ENCODE results near the gene ZFP91.

The ZFP91 gene

DNA sequence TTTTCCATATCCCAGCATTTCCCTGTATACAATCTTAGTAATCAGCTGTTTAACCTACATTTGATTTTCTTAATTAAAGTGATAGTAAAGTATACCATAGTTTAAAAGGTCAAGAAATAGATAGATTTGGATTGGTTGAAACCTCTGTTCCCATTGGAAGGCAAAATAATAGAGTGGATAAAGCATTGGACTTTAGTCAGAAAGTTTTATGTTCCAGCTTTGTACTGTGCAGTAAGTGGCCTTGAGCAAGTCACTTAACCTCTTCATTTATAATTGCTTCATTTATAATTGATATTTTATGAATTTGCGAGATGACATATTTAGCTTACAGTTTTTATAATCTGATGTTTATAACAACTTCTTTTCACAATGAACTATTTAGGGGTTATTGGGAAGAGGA is 3.6 kb downstream of the ZFP91 start:
- no peak for DNase-seq

DNA sequence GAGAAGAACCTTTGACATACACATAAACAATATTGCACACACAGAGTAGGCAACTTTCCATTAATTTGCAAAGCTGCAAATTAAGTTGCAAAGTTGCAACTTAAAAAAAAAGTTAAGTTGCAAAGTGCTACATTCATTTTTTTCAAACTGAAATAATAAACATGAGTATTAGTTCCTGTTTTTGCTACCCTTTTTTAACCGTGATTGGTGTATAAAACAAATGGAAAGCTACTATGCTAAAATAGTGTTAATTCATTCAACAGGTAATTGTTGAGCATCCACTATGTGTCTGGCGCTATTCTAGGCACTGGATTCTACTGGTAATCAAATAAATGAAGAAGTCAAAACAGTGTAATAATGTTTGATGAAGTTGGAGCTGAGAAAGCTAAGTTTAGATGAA is 8.1 kb downstream of the ZFP91 start:
- DNase-seq, result no peak

DNA sequence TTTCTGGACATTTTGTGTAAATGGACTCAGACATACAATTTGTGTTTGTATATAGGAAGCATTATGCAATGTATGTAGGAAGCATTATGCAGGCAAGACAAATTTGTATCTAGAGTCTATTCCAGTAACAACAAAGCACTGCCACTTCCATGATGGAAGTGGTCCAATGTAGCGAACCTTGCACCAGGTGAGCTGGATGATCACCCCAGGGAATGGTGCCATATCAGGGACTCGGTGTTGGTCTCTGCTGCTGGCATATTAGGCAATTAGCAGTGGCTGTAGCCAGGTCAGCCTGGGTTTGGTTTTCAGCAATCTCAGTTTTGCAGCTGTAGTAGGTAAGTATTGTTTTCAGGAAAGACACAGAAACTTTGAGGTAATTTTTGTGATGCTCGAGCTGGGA is 12.8 kb downstream of the ZFP91 start:
- DNase-seq, result no peak

DNA sequence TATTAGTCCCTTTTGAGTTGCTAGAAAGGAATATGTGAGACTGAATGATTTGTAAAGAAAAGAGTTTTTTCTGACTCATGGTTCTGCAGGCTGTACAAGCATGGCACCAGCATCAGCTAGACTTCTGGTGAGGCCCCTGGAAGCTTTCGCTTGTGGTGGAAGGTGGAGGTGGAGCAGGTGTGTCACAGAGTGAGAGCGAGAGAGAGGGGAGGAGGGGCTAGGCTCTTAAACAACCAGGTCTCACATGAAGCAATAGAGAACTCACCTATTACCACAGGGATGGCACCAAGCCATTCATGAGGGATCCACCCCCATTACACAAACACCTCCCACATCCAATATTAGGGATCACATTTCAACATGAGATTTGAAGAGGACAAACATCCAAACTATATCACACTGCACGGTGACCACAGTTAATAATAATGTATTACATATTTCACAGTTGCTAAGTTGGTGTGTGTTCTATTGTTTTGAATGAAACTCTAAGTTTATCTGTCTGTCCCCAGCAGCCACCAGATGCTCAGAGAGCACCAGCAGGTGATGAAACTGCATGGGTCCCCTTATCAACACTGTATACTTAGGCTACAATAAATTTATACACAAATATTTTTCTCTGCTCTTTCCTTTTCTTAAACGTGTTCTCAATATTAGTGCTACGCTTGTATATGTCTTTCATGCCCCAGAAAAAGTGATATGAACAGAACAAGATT is 14.1 kb downstream of the ZFP91 start:
- DNase-seq, result peak in 1 of 5 experiments; percentile 27

DNA sequence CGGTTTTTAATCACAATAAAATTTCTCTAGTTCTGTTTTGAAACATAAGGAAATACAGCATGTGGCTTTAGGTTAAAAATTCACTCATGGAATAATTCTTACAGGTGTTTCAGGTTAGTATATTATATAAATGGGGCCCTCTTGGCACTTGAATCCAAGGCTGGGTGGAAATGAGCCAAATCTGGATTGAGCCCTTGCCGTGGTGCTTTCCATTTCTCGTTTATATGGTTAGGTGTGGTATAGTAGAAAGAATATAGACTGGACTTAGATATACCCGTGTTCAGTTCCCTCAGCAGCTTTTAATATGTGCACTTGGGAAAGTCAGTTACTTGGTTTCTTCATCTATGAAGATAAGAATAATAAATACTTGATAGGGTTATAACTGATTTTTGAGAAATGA is 16.0 kb downstream of the ZFP91 start:
- DNase-seq, result no peak

DNA sequence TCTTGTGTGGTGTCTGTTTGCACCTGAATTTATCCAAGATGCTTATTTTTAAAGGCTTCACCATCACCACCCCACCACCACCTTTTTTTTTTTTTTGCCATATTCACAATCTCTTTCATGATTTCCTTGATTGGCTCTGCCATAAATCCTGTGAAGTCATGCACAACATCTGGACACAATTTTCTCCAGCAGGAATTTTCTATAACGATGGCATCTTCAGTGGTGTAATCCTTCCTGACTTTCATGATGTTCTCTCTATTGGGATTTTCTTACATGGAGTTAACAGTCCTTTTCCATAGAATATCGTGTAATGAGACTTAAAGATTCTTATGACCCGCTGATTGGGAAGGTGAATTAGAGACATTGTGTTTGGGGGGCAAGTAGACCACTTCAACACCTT is 17.8 kb downstream of the ZFP91 start:
- no peak for DNase-seq

DNA sequence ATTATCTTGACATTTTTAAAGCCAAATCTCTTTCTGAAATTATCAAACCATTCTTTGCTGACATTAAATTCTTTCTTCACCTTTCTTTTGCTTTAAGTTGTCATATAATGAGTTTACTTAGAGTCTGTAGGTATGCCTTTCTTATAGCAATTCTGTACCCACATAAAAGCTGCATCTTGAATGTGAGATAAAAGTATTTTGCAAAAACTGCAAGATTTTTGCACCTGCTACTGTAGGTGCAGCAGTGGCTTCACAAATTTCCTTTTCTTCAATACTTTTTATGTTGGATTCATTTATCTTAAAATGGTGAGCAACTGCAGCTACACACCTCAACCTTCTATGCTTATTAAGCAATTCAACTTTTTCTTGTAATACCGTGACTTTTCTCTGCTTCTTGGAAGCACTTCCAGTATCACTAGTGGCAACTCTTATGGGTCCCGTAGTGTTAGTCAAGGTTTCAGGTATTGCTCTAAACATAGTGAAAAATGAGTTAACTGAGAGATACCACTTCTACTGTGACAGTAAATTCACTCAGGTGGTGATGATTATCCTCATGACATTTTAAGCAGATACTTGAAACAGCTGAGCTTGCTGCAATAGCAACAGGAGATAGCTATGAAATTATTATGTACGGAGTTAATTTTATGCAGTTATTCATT is 18.8 kb downstream of the ZFP91 start:
- DNase-seq, result no peak

DNA sequence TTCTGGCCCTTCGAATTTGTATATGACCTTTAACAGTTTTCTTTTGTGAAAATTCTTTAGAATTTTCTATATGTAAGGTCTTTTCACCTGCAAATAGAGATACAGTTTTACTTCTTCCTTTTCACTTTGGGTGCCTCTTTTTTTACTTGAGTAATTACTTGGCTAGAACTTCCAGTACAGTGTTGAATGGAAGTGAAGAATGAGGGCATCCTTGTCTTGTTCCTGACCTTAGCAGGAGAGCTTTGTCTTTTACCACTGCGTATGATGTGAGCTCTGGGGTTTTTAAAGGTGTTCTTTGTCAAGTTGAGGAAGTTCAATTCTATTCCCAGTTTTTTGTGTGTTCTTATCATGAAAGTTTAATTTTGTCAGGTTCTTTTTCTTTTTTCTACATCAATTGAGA is 21.6 kb downstream of the ZFP91 start:
- no peak for DNase-seq

DNA sequence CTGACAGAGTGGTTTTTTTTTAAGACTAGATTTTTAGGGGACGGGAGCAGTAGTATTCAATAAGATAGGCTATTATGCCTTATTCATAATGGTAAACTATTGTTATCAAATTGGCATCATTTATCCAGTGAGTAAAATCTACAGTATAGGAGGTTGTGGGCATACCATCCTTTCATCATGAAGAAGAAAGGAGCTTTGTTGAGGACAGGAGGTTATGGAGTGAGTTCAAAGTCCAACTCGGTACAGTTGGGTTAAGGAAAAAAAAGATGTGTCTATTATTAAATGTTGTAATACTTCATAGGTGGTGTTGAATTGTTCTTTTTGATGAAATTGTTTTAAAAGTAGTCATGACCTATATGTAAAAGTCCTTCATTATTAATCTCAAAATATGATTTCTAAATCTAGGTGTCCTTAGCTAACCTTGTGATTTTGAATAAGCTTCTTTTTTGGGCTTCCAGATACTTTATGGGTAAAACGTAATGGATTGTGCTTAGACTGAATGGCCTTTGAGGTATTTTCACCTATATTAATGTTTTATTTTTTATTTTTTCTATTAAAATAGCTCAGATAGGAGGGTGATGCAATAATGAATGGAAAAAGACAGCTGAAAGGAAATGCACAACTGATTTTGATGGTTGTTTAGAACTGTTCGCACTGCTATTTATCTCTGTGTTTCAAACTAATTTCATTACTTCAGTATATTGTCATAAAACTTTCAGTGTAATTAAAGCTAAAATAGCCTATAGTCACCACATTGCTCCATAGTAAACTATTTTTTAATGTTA is 28.3 kb downstream of the ZFP91 start:
- DNase-seq, result no peak

DNA sequence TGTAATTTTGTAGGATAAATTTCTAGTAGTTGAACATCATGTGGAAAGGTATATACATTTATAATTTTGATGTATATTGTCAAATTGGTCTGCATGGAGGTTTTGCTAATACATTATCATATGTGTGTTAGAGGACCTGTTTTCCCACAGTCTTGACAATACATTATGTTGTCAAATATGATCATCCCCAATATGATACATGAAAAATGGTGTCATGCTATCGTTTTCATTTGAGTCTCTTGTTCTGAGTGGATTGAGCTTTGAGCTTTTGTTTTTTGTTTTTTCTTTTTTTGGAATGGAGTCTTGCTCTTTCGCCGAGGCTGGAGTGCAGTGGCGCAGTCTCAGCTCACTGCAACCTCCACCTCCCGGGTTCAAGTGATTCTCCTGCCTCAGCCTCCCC is 29.5 kb downstream of the ZFP91 start:
- no peak for DNase-seq

DNA sequence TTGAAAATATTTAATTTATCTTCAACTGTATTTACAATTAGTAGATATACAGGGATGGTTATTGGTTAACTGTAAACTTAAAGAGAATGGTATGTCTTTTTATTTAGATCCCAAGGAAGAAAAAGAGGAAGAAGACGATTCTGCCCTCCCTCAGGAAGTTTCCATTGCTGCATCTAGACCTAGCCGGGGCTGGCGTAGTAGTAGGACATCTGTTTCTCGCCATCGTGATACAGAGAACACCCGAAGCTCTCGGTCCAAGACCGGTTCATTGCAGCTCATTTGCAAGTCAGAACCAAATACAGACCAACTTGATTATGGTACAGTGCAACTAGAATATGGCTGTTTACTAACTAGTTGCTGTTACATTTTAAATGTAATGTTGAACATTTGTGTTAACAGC is 30.9 kb downstream of the ZFP91 start:
- DNase-seq, result no peak

DNA sequence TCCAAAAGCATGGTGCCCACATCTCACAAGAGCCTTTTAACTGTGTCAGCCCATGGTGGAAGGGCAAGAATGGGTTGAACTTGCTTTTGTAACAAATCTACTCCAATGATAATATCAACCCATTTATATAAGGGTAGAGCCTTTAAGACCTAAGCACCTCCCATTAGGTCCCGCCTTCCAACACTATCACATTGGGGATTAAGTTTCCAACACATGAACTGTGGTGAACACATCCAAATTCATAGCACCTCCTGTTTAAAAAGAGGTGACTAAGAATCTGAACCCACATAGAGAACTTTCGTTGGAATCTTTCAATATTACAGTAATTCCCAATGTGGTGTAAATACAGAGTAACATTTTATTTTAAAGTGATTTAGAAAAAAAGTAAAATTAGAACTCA is 34.4 kb downstream of the ZFP91 start:
- no peak for DNase-seq

DNA sequence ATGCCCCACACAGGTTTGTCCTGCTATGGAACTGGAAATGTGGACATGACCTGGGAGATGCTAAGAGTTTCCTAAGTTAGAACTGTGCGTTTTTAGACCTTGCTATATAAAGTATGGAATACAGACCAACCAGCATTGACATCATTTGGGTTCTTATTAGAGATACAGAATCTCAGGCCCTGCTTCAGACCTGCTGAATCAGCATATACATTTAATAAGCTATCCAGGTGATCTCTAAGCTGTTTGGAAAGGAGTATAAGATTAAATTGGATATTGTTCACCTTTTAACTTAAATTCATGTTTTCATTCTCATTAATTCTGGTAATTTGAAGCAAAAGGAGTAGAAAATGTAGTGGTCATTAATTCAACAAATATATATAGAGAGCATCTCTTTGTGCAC is 36.7 kb downstream of the ZFP91 start:
- no peak for DNase-seq

DNA sequence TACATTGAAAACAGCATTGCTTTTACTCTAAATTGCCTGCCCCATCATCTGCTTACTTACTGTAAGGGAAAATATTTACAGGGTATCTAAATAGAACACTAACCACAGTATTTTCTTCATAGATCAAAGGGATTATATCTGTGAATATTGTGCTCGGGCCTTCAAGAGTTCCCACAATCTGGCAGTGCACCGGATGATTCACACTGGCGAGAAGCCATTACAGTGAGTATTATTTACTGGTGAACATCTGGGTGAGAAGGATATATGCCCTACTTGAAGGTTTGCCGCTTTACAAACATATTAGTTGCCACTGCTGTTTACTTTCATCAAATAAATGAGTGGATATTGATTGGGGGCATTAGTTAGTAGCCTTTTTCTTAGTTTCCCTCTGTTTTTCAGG is 37.7 kb downstream of the ZFP91 start:
- no peak for DNase-seq

DNA sequence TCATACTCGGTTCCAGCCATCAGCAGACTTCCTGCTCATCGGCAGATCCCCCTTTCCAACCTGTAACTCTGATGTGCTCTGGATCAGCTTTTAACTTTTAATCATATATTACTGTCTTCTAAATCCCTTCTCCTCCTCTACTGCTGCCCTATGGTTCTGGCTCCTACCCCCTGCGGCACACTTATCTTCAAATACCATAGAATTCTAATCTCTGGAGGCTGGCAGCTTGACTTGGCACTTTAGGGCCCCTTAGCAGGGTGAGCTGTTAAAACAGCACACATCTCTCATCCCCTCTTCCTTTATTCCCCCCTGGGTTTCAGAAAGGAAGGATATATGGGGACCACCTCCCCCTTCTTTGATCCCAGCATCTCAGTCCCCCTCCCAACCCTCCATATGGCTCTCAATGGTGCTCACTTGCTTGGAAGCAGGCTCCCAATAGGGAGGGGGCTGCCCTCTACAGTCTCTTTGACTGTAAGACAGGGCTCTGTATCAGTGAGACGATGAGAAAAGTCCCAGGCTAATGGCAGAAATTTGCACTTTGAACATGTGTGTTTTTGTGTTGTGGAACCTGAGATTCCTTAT is 39.2 kb downstream of the ZFP91 start:
- DNase-seq, result peak in 1 of 5 experiments; percentile 11

DNA sequence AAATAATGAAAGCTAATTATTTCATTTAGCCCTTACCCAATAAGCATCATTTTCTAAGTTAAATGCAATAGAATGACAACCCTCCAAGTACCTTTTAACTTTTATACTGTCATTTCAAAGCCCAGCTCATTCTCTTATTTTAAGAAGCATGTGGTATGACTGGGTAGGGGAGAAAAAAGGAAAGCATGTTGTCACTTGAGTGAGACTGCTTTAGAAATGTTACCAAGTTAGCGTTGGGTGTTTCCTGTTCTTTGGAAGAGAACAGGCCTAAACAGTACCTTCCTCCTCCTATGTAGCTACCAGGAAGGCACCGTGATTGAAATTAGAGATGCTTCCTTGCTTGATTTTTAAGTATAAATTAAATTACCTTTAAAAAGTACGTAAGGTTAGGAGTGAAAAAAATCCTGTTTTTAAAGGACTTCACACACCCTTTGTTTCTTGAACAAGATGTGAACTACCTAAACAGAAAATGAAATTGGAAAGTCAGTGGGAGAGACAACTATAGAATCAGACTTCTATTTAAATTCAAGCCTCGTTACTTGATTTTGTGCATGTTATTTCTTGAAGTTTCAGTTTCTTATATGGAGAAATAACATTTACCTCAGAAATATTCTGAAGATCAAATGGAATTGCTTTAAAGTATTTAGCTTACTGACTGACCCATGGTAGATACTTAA is 42.9 kb downstream of the ZFP91 start:
- peak in 1 of 5 experiments; percentile 18 for DNase-seq

DNA sequence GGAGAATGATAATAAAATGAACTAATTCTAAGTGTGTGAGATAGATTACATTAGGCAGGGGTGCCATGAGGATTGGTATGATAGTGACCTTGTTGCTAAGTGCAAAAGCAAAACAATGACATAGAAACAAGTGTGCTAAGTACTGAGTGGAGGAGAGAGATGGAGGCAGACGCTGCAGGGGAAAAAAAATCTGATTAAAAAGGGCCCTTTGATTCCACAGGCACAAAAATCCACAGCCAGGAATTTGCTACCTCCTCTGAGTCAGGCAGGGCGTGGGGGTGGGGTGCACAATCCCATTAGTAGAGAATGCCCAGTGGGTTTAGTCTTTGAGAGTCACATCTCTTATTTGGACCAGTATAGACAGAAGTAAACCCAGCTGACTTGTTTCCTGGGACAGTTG is 43.5 kb downstream of the ZFP91 start, which contains the start of gene CNTF:
TSS of gene CNTF (plus strand) at position 322 of the 400 bp plus-strand sequence. CDS start 88 bp downstream, outside the sequence.
- DNase-seq, result no peak

DNA sequence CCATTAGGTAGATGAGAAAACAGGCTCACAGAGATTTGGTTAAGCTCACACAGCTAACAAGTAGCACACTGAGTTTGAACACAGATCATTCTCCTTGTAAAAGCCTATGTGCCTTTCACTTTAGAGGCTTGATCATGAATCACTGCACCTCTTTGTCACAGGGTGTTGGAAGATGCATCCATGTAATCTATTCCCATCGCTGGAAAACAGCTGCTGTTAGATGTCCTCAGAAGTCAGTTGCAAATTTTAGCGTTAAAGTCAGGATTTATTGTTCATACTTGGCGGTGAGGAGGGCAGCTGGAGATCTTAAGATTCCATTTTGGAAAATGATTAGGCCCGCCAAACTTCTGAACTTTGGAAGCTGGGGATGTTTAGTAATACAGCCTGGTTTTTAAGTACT is 46.2 kb downstream of the ZFP91 start:
- DNase-seq, result no peak

DNA sequence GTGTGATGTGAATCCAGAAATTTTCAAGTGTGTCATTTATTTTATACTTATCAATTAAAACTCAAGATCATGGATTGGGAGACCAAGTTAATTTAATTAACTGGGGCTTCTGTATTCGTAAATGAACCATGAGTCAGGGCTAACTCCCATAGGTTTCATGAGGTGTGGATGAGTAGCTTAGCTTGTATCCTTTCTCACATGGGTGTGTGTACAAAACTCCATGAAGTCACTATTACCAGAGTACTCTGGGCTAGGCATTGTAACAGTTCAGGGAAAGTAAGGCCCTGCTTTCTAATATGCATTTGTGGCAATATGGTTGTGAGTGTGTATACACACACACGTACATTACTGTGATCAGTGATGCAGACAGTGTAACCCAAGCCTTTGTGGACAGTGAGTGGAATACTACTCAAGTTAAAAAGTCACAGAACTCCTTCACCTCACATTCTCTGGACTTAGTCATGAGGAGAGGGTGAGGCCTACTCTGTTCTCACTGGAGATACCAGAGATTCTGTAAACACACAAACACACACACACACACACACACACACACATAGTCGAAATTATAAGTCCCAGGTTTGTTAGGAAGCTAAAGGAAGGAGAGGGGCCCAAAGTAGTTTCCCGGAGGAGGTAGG is 47.1 kb downstream of the ZFP91 start:
- no peak for DNase-seq

DNA sequence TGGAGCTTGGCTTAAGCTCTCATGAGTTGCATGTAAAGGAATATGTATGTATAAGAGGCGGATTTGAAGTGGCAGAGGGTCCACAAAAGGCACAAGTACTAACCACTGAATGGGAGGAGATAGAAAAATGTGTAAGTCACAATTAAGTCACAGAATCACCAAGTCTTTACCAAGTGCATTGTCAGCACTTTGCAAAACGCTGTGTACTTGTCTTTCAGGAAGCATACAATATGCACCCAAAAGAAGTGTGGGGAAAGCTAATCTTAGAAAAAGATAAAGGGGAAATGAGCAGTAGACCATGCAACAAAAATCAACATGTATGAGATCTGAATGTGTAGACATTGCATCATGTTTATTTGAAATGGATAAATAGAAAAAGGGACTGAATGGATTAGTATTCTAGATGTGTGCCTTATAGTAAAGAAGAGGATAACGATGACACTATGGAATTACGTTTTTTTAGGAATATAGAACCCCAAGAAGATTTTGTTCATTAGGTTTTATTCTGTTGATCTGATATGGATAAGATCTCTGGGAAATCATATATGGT is 48.1 kb downstream of the ZFP91 start:
- DNase-seq, result no peak

DNA sequence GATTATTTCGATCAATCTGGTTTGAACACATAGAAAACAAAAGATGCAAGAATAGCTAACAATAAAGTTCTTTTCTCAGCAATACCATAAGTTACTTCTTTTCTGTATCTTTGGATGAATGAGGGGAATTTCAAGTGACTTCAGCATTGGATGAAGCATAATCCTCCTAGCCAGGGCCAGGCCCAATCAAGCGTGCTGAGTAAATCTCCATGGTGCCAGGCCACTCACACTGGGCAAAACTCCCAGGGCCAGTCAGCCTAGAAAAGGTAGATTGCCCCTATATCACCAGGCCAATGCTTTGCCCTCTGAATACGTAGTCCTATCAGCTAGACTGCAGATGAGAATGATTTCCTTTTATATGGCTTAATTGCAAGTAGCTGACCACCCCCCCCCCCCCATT is 49.6 kb downstream of the ZFP91 start:
- no peak for DNase-seq

DNA sequence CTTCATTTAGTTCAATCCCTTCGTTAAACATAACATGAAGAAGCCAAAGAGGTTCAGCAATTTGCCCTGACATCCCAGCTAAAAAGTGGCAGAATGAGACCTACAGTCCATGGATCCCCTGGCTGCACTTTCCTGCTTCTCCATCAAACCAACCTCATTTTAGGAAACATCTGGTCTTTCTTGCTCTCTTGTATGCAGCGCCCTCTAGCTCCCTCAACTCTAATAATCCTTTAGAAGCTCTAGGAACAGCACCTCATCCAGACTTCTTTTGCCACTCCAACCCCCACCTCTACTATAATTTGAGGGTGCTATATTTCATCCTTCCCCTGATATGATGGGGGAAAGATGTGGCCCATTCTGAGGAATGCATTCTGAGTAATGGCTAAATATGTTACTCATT is 51.0 kb downstream of the ZFP91 start:
- peak in 1 of 5 experiments; percentile 49 for DNase-seq

All from T-helper 2 cell (primary cell).